HG02885 (cell line): ENCODE measurements around the gene SETD7.
A peak's percentile ranks its signal among the peaks of the same experiment; 100 is the strongest.

Experiments
- ATAC-seq: cut with Tn5 transposase; IDR thresholded peaks from one replicate; pipeline ENCODE4 v1.9.1; 2021; ENCODE audit warnings: mild to moderate bottlenecking; ENCODE audit not compliant: unreplicated experiment, poor library complexity

SETD7 gene

DNA sequence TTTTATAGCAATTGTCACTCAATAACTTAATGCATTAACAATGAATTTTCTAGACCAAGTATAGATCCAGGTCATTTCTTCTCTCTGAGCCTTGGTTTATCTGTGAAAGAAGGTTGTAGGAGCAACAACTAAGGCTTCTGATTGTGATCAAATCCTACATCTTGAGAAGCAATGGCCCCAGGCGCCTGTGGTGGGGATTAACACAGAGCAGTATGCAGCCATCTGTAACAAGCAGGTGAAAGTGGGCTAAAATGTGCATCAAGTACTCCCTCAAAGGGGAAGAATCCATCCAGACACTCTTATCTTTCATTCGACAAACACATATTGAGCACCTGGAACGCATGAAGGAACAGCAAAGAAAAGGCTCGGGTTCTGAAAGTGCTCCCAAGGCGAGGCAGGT is 19.1 kb upstream of the SETD7 start:
- no peak for ATAC-seq

DNA sequence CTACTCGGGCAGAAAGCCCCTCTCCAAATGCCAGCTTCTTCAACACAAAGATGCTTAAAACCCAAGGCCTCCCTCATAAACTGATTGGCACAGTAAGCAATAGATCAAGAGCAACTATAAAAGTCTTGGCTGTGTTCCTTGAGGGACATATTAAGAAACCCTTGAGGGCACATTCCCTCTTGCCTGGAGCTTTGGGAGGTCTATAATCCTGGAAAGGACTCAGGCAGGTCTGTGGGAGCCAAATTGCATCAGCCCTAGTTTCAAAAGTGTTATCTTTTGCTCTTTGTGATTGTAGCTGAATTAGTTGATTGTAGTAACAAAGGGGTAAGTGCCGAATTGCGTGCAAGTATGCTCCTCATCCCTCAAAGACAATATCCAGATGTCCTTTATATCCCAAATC is 18.6 kb upstream of the SETD7 start:
- no peak for ATAC-seq

DNA sequence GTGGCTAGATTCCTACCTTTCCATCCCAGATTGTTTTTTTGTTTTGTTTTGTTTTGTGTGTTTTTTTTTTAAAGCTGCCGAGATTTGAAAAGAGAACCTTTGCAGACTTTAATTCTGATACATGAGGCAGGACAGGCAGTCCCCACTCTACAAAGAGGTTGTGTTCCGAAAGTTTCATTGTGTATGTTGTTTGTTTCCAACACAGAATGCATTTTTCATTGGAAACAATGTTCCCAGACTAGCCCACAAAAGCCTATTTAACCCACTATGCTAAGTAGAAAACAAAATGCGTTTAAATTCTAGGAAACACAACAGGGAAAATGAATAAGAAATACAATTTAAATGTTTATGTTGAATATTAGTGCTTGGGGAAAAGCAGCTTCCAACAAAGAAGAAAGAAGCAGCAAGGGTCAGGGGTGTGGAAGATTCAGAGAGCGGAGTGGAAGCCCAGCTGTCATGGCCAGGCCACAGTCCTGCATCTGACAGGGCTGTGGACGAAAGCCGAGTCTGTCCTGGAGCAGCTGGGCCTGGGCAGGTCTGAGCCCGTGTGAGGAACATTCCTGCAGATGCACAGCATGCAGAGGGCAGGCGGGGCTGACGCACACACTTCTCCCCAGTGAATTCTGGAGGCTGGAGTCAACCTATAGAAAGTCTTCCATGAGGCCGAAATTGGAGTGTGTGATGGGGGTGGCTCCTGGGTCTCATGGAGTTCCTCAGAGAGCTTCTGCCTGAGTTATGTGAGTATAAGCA is 12.4 kb upstream of the SETD7 start:
- no peak for ATAC-seq

DNA sequence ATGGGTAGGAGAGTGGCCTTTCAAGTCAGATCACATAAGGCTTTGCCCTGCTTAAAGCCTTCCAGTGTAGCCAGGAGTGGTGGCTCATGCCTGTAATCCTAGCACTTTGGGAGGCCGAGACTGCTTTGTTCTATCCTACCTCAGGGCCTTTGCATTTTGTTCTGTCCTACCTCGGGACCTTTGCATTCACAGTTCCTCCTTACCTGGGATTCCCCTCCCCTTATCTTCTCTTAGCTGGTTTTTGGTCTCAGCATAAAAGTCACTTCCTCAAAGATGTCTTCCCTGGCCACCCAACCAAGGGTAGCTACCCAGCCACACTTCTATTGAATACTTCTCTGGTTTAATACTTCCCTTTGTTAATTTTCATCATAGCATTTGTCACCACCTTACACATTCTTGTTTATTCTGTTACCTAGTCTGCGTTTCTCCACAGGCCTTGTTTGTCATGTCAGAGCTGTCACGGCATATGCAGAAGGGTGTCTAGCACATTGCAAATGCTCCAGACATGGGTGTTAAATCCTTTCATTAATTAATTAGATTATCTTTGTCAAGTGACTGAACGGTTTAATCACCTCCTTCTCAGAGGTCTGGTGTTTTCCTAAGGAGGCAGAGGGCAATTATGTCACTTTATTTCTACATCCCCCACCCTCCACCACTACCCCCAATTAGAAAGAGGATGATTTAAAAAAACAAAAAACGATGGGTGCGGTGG is 11.3 kb upstream of the SETD7 start:
- no peak for ATAC-seq

DNA sequence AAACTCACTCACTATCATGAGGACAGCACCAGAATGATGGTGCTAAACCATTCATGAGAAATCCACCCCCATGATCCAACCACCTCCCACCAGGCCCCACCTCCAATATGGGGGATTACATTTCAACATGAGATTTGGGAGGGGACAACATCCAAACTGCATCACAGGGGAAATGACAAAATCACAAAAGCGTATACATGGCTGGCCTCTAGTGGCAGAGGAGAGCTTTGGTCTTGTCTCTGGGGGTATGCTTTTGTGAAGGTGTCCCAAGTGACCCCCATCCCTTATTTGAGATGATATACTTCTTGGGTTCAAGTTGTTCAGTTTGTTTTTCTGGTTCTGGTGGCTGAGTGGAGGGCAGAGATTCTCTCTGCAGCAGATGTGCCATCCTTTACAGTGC is 8.5 kb upstream of the SETD7 start:
- ATAC-seq: no peak

DNA sequence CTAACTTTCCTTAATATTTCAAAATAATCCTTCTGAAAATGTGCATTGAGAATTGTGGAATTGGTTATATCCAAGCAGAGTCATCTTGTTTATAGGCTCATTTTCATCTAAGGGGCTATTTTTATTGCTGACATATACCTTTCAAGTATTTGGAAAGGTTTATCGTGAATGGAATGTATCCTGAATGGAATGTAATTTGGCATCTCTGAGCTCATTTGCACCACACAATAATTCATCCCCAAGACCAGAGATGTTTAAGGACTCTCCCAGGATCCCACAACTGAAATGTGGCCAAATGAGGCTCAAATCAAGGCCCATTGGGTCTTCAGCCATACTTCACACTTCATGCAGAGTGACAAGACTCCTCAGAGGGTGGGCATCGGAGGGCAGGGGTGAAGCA is 7.5 kb upstream of the SETD7 start:
- ATAC-seq: no peak

DNA sequence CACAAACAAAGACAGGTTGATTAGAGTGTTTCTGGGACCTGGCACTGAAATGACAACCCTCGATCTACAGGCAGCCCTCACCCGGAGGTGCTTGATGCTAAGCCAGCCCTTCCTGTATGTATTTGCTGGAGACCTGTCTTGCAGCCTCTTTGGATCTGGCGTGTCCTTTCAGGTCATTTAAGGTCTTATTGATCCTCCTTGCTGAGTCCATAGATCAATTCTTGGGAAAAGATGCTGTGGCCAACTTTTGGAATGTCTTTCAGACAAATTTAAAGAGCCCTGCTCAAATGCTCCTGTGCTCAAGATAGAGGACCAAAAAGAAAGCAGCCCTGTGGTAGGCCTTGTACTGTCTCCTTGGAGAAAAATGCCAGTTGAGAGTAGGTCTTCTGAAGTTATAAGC is 6.8 kb upstream of the SETD7 start:
- ATAC-seq: no peak

DNA sequence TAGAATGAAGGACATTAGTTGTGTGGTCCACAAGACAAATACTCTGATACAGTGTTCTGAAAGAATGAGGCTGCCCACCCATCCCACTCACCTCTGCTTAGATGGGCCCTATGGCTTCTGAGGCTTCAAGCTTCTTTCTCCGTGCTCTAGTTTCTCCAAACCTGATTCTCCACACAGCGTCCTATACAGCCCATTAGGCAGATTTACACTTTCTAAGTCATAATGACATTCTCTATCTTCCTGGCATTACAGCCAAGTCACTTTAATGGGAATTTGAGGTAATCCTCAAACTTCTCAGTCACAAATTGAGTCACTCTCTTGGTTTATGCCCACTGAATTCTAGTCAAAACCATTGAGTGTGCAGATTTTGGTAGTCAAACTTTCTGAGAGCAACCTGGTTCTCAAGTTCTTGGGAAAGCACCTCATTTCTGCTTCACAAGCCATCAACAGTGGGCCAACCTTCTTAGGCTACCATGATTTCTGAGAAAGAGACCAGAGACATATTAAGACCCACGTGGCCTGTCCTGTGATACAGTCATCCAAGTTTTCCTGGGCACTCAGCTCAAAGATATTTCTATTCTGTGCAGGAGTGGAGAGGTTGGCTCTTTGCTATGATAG is 6.2 kb upstream of the SETD7 start:
- ATAC-seq: no peak

DNA sequence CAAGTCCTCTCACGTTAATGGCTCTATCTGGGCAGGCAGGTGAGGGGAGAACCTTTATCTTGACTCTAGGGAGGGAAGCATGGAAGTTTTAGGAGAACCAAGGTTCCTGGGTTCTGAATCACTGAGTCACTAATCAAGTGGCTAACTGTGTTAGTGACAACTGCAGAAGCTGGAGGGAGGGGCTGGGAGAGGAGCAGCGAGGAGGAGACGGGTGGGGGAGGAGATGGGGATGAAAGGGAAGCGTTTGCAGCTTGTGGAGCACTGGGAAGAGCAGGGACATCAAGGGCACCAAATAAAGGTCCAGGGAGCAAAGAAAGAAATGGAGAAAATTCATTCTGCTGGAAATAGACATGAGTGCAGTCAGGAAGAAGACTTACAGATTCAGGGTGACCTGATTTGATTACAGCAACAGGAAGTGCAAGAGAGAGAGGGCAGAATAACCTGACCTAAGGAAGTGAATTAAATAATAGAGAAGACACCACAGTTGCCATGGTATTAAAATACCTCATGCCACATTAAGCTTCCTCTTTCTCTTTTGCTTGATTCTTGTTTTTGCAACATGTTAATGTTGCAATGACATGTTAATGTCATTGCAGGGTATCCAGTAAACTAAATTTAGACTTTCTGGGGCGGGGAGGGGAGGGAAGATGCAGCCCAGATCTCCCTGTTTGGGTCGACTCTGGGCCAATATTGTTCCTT is 4.5 kb upstream of the SETD7 start:
- ATAC-seq: no peak

DNA sequence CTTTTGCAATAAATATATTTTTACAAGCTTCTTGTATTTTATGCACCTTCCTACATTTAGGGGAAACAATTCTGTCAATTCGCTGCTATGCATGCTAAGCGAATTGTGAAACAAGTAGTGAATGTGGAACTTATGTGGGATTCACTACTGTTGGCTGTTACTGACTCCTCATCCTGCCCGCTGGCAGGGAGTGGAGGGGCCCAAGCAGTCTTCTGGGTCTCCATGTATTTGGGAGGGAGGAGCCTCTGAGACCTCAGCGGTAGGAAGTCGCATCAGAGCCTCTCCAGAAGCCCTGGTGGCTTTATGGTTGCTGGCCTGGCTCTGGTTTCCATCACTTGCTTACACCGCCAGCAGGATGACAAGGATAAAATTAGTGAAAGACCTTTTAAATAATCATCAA is 3.7 kb upstream of the SETD7 start:
- ATAC-seq: no peak

DNA sequence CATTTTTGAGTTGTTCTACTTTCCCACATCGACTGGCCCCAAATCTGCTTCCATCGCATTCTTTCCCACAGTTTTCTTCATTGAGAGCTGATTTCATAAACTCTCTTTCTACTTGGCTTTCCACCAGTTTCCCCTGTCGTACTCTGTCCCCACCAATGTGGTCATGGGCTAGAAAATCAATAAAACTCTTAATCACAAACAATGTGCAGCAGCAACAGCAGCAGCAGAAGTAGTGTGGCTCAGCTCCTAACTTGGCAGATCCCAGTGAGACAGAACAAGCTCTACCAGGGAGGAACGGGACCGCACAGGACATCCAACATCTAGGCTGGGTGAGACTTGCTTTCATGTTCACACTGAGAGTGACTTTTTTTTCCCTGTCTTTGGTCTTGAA is 3.1 kb upstream of the SETD7 start:
- ATAC-seq: no peak

DNA sequence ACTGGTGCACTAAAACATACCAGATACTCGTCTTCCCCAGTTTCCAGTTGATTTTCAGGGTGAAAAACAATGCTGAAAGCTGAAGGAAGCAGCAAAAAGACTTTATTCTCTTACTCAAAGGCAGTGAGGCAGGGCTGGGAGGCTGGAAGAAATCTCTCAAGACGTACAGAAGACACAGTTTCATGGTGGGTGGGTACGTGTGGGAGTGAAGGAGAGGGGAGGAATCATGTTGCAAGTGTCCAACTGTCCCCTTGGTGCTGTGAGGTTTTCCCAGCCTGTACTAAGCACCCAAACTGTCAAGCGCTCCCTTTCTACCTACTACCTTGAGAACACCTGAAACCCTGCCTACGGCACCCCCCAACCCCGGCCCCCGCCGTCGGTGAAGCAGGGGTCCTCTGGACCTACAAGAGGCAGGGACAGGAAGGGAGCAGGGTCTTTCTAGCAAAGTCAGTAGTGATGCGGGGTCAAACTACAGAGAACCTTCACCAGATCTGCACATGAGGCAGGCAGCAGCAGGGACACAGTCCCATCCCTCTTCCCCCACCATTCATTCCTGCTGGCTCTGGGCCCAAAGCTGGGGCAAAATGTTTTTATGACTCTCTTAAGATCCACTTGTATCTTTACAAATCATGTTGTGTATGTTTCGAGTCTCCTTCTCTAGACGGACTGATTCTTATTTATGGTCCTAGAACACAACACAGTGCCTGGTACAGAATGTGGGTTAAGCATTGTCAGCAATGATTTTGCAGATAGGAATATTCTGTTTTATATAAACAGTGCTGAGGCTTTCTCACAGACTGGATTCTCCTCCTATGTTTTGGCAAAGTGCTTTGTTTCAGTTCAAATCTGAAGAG is 2.4 kb upstream of the SETD7 start:
- no peak for ATAC-seq

DNA sequence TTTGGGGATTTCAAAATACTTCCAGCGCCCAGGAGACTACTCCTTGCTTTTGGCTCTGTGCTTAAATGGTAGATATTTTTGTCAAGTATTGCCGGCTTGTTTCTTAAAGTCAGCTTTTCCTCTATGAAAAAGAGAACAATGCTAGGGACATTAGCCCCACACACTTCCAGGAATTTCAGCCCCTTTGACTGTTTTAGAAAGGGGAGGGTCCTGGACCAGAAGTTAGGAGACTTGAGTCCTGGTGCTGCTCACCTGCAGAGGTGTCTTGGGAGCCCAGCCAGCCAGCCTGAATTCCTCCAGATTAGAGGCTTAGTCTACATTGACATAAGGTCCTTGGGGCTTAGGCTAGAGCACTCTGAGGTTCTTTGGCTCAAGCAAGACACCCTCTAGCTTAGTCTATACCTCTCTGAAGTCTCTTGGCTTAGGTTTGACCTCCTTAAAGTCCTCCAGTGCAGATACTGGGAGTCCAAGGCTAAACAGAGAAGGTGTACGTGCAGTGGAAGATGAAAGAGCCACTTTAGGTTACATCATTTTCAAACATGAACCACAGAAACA is 1.6 kb upstream of the SETD7 start:
- ATAC-seq: no peak

DNA sequence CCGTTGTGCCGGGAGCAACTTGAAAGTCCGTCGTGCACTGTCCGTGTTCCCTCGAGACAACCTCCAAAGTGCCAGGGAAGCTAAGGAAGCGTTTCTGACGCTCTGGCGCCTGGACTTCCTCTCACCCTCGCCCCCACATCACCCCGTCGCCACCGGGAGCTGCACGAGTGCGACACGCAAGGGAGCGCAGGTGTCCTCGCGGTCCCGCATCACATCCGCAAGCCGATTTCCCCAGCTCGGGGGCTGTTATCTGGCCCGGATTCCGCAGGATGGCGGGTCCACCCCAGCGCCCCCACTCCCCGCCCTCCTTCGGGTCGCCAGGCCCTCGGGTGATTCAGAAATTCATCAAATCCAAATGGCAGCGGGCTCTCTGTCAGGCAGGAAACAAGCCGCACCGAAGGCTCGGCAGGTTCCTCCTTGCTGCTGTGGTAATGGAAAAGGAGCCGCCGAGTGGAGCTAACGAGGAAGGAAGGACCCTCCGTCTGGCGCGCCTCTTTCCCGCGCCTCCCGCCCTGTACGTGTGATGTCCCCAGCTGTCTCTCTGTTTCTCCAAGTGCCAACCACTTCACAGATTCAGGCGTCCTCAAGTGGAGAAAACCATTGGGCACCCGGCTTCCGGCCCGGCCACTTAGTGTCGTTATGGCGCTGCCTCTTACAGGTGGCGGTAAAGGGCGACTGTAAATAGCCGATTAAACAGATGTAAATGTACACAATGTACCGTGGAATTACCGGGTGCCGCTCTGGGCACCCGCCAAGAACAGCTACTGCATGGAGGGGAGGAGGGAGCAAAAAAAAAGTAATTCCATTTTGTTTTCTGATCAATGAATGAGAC is 921 bp upstream of the SETD7 start:
- peak; percentile 34 for ATAC-seq

DNA sequence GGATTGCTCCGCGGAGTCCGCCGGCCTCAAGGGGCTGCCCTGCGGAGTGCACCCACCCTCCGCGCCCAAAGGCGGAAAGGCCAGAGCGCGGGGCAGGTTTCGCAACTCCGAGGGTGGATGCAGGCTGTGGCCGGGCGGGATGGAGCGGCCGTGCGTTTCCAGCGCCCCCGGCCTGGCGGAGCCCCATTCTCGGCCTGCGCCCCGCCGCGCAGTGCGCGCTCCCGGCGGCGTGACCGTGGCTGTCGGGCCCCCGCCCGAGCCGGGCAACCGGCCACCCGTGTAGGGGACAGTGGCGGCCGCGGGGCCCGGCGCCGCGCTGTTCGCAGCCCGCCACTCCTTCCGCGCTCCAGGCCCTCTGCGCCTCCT is 331 bp downstream of the SETD7 start:
- peak; percentile 30 for ATAC-seq

DNA sequence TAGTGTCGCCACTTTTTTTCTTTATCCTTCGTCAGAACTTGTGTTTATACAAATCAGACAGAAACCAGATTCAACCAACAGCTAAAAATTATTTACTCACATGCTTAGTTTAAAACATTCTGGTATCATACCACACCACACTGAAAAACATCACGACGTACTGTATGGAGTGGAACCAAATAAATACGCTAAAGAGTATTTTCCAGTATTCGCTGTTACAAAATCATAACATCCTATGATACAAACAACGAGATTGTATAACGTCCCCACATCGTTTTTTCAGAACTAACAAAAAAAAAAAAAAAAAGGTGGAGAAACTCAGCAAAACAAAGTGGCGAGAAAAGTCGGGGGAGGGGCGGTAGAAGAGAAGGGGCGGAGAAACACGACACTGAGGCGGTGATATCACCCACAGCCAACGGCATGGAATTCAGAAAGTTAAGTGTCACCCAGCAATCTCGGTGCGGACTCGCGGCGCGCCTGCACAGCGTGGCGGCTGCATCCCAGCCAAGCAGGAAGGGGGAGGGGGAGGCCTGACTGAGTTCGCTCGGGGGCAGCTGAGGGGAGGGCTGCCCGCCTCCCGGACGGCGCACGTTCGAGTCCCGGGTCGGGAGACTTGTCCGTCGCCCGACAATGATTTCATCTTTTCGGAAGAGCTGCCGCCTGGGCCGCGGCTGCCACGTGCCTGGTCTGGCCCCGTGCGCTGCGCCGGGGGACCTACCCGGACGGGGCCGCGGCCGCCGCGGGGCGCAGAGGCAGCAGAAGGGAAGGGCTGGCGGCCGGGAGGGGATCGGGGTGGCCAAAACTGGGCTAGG is 920 bp downstream of the SETD7 start:
- peak; percentile 46 for ATAC-seq

DNA sequence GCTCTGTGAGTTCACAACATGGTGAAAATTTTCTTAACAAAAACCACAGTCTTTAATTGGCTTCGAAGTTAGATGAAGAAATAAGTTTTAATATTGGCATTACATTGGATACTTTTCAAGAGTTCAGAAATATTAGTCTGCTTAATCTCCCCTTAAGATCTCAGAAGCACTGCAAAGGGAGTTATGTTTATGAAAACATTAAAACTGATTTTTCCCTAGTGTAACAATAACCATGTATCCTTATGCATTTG is 1.5 kb downstream of the SETD7 start:
- ATAC-seq: no peak

DNA sequence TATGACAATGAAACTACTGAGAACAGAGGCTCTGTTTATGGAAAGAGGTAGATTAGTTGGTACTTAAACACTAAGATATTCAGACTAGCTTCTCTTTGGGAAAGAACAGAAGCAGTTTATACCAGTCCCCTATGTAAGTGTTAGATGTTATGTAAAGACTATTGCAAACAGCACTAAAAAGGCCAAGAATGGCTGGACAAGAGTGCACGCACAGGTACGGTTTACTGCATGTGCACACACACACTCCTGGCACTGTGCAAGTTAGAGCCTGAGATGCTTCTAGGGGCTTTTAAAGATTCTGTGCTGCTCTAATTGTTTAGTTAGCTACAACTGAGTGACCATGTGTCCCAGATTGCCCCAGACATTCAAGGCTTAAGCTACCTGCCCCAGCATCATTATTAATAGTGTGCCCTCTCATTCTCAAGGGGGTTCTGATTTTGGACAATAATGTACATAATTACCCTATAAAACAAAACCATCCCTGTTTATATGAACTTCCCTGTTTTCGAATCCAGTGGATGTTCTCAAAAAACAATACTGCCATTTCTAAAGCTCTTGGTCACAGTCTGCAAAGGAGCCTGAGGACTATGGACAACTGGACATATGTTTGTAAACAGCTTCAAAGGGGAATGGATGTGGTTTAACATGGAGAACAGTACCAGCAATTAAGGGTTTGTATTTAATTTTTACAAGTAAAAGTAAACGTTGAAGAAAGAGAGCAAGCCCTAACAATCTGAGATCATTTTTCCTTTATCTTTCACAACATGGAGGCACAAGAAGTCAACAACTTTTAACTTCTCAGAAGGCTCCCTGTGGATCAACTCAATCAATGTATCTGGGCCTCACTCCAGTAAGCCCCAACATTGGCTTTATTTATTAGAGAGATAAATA is 2.0 kb downstream of the SETD7 start:
- ATAC-seq: no peak
